HG03097 (cell line): Measurements from ENCODE around the gene KLHDC8A.

Source experiments
- ATAC-seq: cut with Tn5 transposase; IDR thresholded peaks from one replicate; pipeline ENCODE4 v1.9.1; 2021; ENCODE audit not compliant: unreplicated experiment, low FRiP score

Gene KLHDC8A

GRCh38 chr1:205323794-205324193 is 32.9 kb downstream of the KLHDC8A start:
- no peak for ATAC-seq

GRCh38 chr1:205321959-205322283 is 34.8 kb downstream of the KLHDC8A start:
- ATAC-seq = no peak

DNA sequence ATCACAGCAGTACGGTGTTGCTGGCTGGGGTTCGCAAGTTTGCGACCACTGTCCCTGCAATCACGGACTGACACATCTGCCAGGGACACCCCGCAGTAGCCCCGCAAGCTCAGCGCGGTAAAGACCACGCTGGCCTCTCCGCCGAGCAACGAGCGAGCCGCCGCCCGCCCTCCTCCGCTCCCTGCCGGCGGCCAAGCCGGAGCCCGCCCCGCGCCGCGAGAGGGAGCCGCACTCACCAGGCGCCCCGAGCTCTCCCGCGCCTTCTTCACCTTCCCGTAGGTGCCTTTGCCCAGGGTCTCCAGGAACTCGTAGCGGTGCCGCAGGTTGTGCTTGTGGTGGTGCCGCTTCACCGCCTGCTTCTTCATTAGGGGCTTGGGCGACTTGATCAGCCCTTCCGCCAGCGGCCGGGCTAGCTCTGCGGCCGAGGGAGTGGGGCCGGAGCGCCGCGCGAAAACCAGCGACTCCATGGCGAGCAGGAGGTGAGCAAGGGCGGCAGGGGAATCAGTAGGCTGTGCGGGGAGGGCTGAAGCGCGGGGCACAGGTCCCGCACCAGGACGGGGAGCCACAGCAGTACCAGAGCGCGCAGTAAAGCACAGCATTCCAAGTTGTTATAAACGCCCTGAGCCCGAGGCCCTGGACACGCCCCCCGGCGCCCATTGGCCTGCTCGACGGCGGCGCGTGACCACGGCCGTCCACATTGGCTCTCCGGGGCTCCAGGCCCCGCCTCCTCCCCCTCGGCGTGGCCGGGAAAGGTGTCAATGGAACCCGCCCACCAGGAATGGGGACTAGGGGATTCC is 35.4 kb downstream of the KLHDC8A start, which contains the start of gene NUAK2:
Gene NUAK2, minus strand, starts transcription at position 584 of the 797 bp plus-strand sequence. Its CDS starts 117 bp downstream, at position 467.
- no peak for ATAC-seq

- no peak for ATAC-seq
Observed at GRCh38 chr1:205319081-205320018, 37.4 kb downstream of the KLHDC8A start.

- ATAC-seq = no peak
Observed at GRCh38 chr1:205318231-205318991, 38.3 kb downstream of the KLHDC8A start.

- ATAC-seq = no peak
Observed at GRCh38 chr1:205317311-205317917, 39.3 kb downstream of the KLHDC8A start.

GRCh38 chr1:205316161-205316566 is 40.6 kb downstream of the KLHDC8A start:
- no peak for ATAC-seq

- ATAC-seq = no peak
Observed at GRCh38 chr1:205315008-205315618, 41.6 kb downstream of the KLHDC8A start.

GRCh38 chr1:205313563-205314308 is 43.0 kb downstream of the KLHDC8A start:
- no peak for ATAC-seq

DNA sequence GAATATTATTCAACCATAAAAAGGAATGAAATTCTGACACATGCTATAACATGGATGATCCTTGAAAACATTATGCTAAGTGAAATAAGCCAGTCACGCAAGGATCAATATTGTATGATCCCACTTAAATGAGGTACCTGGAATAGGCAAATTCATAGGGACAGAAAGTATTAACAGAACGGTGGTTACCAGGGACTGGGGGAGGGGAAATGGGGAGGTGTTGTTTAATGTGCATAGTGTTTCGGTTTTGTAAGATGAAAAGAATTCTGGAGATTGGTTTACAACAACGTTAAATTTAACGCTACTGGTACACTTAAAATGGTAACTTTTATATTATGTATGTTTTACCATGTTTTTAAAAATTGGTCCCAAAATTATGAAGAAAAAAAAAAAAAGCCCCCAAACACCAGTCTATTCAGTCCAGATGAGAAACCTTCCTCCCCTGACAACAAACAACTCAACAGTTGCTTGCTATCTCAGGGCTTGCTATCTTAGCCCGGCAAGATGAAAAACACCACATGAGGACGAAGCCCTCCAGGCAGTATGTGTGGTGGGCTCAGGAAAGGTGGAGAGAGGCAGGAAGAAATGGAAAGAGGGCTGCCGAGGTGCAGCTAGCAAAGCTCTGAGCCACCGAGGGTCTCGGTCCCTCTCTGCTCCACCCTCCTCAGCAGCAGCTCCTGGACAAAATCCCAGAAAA is 43.7 kb downstream of the KLHDC8A start:
- ATAC-seq = no peak

- no peak for ATAC-seq
Observed at GRCh38 chr1:205310976-205311704, 45.6 kb downstream of the KLHDC8A start.

DNA sequence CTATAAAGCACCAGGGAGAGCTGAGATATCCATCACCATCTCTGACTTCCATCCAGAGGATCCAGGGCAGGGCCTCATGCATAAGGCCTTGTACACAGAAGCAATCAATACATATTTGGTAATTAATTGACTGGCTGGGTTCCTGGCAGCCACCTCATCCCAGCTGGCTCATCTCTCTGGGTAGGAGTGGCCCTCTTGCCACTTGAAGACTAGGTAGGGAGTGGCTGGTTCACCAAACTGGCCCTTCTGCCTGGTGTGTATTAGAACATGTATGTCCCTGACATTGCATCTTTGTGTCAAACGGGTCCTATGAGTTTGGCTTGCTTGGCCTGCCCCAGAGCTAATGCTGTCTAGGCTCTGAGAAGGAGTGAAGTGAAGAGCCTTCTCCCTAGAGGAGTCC is 47.0 kb downstream of the KLHDC8A start:
- ATAC-seq = no peak

- no peak for ATAC-seq
Observed at GRCh38 chr1:205306929-205307566, 49.7 kb downstream of the KLHDC8A start.

GRCh38 chr1:205304695-205305070 is 52.0 kb downstream of the KLHDC8A start:
- no peak for ATAC-seq

DNA sequence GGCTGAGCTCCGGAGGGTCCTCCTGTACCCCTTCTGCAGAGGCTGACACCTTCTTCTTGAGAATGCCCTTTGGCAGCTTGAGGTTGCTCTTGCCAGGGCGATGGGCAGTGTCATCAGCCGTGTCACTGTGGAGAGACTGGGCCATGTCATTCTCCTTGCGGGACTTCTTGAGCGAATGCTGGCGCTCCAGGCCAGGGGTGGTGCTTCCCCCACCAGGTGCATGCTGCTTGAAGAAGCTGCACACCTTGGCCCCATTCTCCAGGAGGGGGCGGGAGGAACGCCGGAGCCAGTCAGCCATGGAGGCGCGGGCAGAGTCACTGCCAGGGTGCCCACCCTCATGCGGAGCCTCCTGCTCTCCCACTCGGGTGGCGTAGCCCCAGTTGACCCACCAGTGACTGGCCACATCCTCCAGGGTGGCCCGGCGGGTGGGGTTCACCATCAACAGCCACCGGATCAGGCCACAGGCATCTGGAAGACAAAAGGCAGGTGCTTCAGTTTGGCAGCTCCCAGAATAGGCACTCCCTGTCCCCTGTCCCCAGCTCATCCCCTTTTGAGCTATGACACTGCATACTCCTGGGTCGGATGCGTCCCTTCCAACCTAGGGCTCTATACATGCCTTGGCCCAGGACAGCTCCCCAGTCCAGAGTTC is 52.6 kb downstream of the KLHDC8A start:
- no peak for ATAC-seq

DNA sequence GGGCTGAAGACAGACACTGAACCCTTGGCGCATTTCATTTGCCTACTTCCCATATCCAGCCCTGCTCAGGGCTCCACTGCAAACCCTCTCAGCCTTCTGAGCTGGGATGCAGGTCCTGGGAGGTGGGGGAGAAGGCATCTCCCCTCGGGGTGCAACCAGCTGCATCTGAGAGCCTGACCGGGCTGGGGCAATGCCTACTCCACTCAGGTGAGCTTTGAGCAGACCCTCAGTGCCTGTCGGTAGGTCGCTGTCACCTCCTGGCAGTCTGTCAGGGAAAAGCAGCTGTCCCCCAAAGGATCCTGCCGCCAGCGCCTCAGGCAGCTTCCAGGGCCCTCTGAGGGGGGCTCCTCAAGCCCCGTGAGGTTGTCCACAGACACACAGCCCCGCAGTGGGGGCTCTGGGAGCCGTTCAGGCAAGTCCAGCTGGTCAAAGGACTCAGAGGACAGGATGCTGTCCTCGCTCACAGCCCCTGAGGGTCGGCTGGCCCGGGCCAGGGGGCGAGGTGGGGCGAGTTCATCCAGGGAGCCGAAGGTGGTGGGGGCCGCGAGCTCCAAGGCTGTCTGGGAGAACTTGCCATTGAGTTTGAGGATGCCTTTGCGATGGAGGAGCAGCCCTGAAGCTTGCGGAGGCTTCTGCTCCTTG is 53.4 kb downstream of the KLHDC8A start:
- ATAC-seq = no peak
